IMR-90 (cell line): ENCODE data around the gene SUPT3H. TPM values are rescaled to one million over a fixed set of nuclear protein-coding genes. Genes with fewer than 3 reads are reported as not detected.

ENCODE experiments used
- ATAC-seq: fragments of 200-7000 bp; cut with Tn5 transposase; 2 replicates; pipeline ENCODE4 v1.9.1; 2020; ENCODE audit warnings: low read depth, mild to moderate bottlenecking, moderate library complexity
- BruUV-seq: library from RNA; stranded (reverse); fragments of 400-500 nt; replicated peaks from 2 replicates; lab custom pipeline; 2021; lab: Mats Ljungman, UMichigan
- CTCF ChIA-PET: fragments of 300-600 bp; formaldehyde crosslinking; extraction: SDS; loops from one replicate; lab custom pipeline; 2021; ENCODE audit warnings: antibody characterized with exemption; lab: Yijun Ruan, JAX
- POLR2A ChIA-PET: fragments of 300-600 bp; sonication (Branson Sonifier 250); formaldehyde crosslinking; loops from one replicate; lab custom pipeline; 2022; ENCODE audit warnings: antibody characterized with exemption; ENCODE audit not compliant: unreplicated experiment; lab: Charles Lee
- DNase-seq: peaks from one replicate; pipeline ENCODE4 v3.0.0; 2013
- H2AFZ ChIP-seq: replicated peaks from 2 replicates; pipeline ENCODE3; 2013; ENCODE audit warnings: low read length, mild to moderate bottlenecking; ENCODE audit not compliant: poor library complexity
- H2AK5ac ChIP-seq: 2 replicates; pipeline ENCODE4 v1.6.1; 2013; ENCODE audit warnings: low read depth, low read length, inconsistent platforms
- H2AK9ac ChIP-seq: replicated peaks from 2 replicates; pipeline ENCODE3; 2013; ENCODE audit warnings: mild to moderate bottlenecking, low read depth, low read length, moderate library complexity; ENCODE audit not compliant: poor library complexity
- H2BK120ac ChIP-seq: 2 replicates; pipeline ENCODE4 v1.6.1; 2013; ENCODE audit warnings: low read depth, low read length, inconsistent platforms
- H2BK15ac ChIP-seq: 3 replicates; pipeline ENCODE4 v1.6.1; 2013; ENCODE audit warnings: low read depth, low read length, inconsistent platforms
- H2BK20ac ChIP-seq: 2 replicates; pipeline ENCODE4 v1.6.1; 2013; ENCODE audit warnings: low read depth, mild to moderate bottlenecking, inconsistent platforms, low read length, moderate library complexity
- H2BK5ac ChIP-seq: 2 replicates; pipeline ENCODE4 v1.6.1; 2013; ENCODE audit warnings: mild to moderate bottlenecking, low read depth, low read length, inconsistent platforms; ENCODE audit not compliant: poor library complexity, severe bottlenecking
- H3K14ac ChIP-seq: replicated peaks from 2 replicates; pipeline ENCODE4 v1.6.1; 2013; ENCODE audit warnings: low read depth, low read length, inconsistent platforms
- H3K18ac ChIP-seq: 2 replicates; pipeline ENCODE4 v1.6.1; 2013; ENCODE audit warnings: low read depth, low read length, control low read depth
- H3K23ac ChIP-seq: 2 replicates; pipeline ENCODE4 v1.6.1; 2013; ENCODE audit warnings: low read depth, low read length, inconsistent platforms
- H3K27ac ChIP-seq: 2 replicates; pipeline ENCODE4 v1.5.1; 2013; ENCODE audit warnings: mild to moderate bottlenecking, control low read depth, low read length; ENCODE audit not compliant: insufficient read depth
- H3K27me3 ChIP-seq: 2 replicates; pipeline ENCODE4 v1.6.1; 2013; ENCODE audit warnings: low read length; ENCODE audit not compliant: control insufficient read depth, insufficient read depth
- H3K36me3 ChIP-seq: 2 replicates; pipeline ENCODE4 v1.6.1; 2013; ENCODE audit warnings: low read length, mixed read lengths; ENCODE audit not compliant: control insufficient read depth, insufficient read depth
- H3K4ac ChIP-seq: 2 replicates; pipeline ENCODE4 v1.6.1; 2013; ENCODE audit warnings: low read depth, low read length, inconsistent platforms
- H3K4me1 ChIP-seq: 2 replicates; pipeline ENCODE4 v1.6.1; 2013; ENCODE audit warnings: low read length, mixed read lengths; ENCODE audit not compliant: control insufficient read depth, insufficient read depth
- H3K4me2 ChIP-seq: 2 replicates; pipeline ENCODE4 v1.6.1; 2013; ENCODE audit warnings: low read depth, mild to moderate bottlenecking, control low read depth, low read length, moderate library complexity
- H3K4me3 ChIP-seq: 2 replicates; pipeline ENCODE4 v1.5.1; 2013; ENCODE audit warnings: low read depth, mild to moderate bottlenecking, control low read depth, low read length, moderate library complexity; ENCODE audit not compliant: insufficient read depth
- H3K56ac ChIP-seq: 2 replicates; pipeline ENCODE4 v1.6.1; 2013; ENCODE audit warnings: low read length, inconsistent platforms; ENCODE audit not compliant: insufficient read depth; ENCODE audit errors: extremely low read depth
- H3K79me1 ChIP-seq, 2 experiments: 2 replicates each; pipeline ENCODE4 v1.6.1; 2013; ENCODE audit warnings: low read length in 2 of 2, inconsistent platforms in 1 of 2, low read depth in 1 of 2
- H3K9ac ChIP-seq: 2 replicates; pipeline ENCODE4 v1.6.1; 2013; ENCODE audit warnings: low read depth, low read length, control low read depth
- H3K9me1 ChIP-seq: 2 replicates; pipeline ENCODE4 v1.6.1; 2013; ENCODE audit warnings: low read length, inconsistent platforms; ENCODE audit not compliant: insufficient read depth
- H3K9me3 ChIP-seq: 2 replicates; pipeline ENCODE4 v1.6.1; 2013; ENCODE audit warnings: low read length; ENCODE audit not compliant: control insufficient read depth, insufficient read depth
- H4K20me1 ChIP-seq: 2 replicates; pipeline ENCODE4 v1.6.1; 2013; ENCODE audit warnings: low read length, inconsistent platforms; ENCODE audit not compliant: insufficient read depth
- H4K5ac ChIP-seq: 2 replicates; pipeline ENCODE4 v1.6.1; 2013; ENCODE audit warnings: mild to moderate bottlenecking, low read depth, low read length, control low read depth
- H4K8ac ChIP-seq, 2 experiments: 2 replicates each; pipeline ENCODE4 v1.6.1; 2013; ENCODE audit warnings: low read depth in 2 of 2, low read length in 2 of 2, control low read depth in 1 of 2, inconsistent platforms in 1 of 2
- H4K91ac ChIP-seq: 2 replicates; pipeline ENCODE4 v1.6.1; 2013; ENCODE audit warnings: low read depth, low read length, inconsistent platforms; ENCODE audit not compliant: insufficient read depth
- CEBPB ChIP-seq: IDR thresholded peaks from 2 replicates; pipeline ENCODE4 v1.6.1; 2012; ENCODE audit warnings: low read depth, low read length, improper control_type of control experiment
- CHD1 ChIP-seq: IDR thresholded peaks from 2 replicates; pipeline ENCODE4 v1.6.1; 2012; ENCODE audit warnings: low read depth, low read length, improper control_type of control experiment
- FOS ChIP-seq: fragments of 150-350 bp; IDR thresholded peaks from 2 replicates; pipeline ENCODE4 v1.6.1; 2016; ENCODE audit warnings: low read depth, low read length
- MAFK ChIP-seq: IDR thresholded peaks from 2 replicates; pipeline ENCODE4 v1.6.1; 2012; ENCODE audit warnings: low read depth, low read length, improper control_type of control experiment
- MAZ ChIP-seq: IDR thresholded peaks from 2 replicates; pipeline ENCODE4 v1.6.1; 2012; ENCODE audit warnings: low read depth, mild to moderate bottlenecking, low read length, improper control_type of control experiment, moderate library complexity, borderline replicate concordance
- MXI1 ChIP-seq: IDR thresholded peaks from 2 replicates; pipeline ENCODE4 v1.6.1; 2012; ENCODE audit warnings: low read depth, mild to moderate bottlenecking, low read length, moderate library complexity, borderline replicate concordance
- NFE2L2 ChIP-seq: fragments of 150-350 bp; IDR thresholded peaks from 2 replicates; pipeline ENCODE4 v1.6.1; 2016; ENCODE audit warnings: low read depth, mild to moderate bottlenecking, low read length
- POLR2A ChIP-seq: IDR thresholded peaks from 2 replicates; pipeline ENCODE4 v1.6.1; 2012; ENCODE audit warnings: mild to moderate bottlenecking, low read depth, low read length
- RFX5 ChIP-seq: IDR thresholded peaks from 2 replicates; pipeline ENCODE4 v1.8.0; 2012; ENCODE audit warnings: low read depth, mild to moderate bottlenecking, low read length, moderate library complexity
- SMC3 ChIP-seq: fragments of 150-350 bp; IDR thresholded peaks from 2 replicates; pipeline ENCODE4 v1.6.1; 2016; ENCODE audit warnings: low read depth, mild to moderate bottlenecking, antibody characterized with exemption, low read length, moderate library complexity
- WGBS, 2 experiments: methylation state at CpG; one replicate each; pipeline versions ENCODE4 v1.1.5 to v1.1.7; 2013; ENCODE audit warnings: missing lambda C conversion rate in 2 of 2; ENCODE audit not compliant: insufficient read length in 1 of 2; ENCODE audit errors: extremely low coverage in 2 of 2; 5-methylcytosine and 5-hydroxymethylcytosine counted together
- dilution Hi-C: fragments of 300-500 bp; cut with HindIII; formaldehyde crosslinking; loops from one replicate; pipeline ENCODE4 v1.14.3; 2018; ENCODE audit warnings: low sequenced_read_pairs; ENCODE audit not compliant: unreplicated experiment
- in situ Hi-C: fragments of 300-500 bp; cut with MboI; formaldehyde crosslinking; loops from 3 replicates; pipeline ENCODE4 v1.14.3; 2019; ENCODE audit warnings: low sequenced_read_pairs, inconsistent platforms, mixed read lengths
- intact Hi-C: fragments of 100-400 bp; cut with micrococcal nuclease; formaldehyde crosslinking; loops from 2 replicates; pipeline ENCODE4 v1.10.0; 2022
- polyA plus RNA-seq, 3 experiments: library from polyadenylated mRNA; depleted of rRNA; stranded (reverse); fragments of >200 nt; gene quantifications; 2 replicates each; pipeline ENCODE4 v1.2.3, GENCODE V29; 2012; ENCODE audit warnings: low replicate concordance in 1 of 3
- total RNA-seq: library from RNA; depleted of rRNA; stranded (reverse); fragments of >200 nt; gene quantifications from 2 replicates; pipeline ENCODE4 v1.2.3, GENCODE V29; 2012
- TF ChIP-seq, protein P1 (sequence below): fragments of 150-350 bp; IDR thresholded peaks from 2 replicates; pipeline ENCODE4 v1.6.1; 2017; ENCODE audit warnings: mild to moderate bottlenecking, antibody characterized with exemption, low read length, low read depth
- TF ChIP-seq, protein P2 (sequence below): fragments of 150-350 bp; IDR thresholded peaks from 2 replicates; pipeline ENCODE4 v1.6.1; 2016; ENCODE audit warnings: low read depth, mild to moderate bottlenecking, low read length, moderate library complexity, borderline replicate concordance
- TF ChIP-seq, protein P3 (sequence below): conservative IDR thresholded peaks from 2 replicates; pipeline ENCODE4 v1.5.1; 2012; ENCODE audit warnings: mild to moderate bottlenecking, low read depth, low read length, improper control_type of control experiment

Gene SUPT3H
- total and polyA plus RNA-seq, 2 of the 4 experiments (the other 2 are of a cell fraction) = 4.5 to 5.0 TPM

DNA sequence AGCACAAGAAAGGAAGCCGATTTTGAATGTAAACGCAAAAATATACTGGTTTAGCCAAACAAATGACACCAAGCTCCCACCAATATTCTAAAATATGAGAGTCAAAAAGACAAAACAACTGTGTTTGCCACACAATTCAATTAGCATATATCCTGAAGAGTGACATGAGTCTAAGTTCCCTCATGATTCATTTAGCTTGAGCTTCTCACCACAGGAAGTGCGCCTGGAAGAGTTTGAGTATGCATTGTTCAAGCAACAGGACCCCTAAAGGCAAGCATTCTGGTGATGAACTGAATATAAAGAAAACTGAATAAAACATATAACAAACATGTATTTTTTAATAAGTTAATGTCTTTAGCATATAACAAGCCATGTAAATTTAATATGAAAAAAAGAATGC lies 164.8 kb downstream of the SUPT3H start:
- H2AFZ ChIP-seq = no peak overlapping the region
- TF ChIP-seq POLR2A = no peak
- TF ChIP-seq, protein P1, sequence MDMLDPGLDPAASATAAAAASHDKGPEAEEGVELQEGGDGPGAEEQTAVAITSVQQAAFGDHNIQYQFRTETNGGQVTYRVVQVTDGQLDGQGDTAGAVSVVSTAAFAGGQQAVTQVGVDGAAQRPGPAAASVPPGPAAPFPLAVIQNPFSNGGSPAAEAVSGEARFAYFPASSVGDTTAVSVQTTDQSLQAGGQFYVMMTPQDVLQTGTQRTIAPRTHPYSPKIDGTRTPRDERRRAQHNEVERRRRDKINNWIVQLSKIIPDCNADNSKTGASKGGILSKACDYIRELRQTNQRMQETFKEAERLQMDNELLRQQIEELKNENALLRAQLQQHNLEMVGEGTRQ = no peak
- no peak for TF ChIP-seq NFE2L2
- no peak for TF ChIP-seq MAZ
- no peak for TF ChIP-seq CHD1
- TF ChIP-seq, protein P2, sequence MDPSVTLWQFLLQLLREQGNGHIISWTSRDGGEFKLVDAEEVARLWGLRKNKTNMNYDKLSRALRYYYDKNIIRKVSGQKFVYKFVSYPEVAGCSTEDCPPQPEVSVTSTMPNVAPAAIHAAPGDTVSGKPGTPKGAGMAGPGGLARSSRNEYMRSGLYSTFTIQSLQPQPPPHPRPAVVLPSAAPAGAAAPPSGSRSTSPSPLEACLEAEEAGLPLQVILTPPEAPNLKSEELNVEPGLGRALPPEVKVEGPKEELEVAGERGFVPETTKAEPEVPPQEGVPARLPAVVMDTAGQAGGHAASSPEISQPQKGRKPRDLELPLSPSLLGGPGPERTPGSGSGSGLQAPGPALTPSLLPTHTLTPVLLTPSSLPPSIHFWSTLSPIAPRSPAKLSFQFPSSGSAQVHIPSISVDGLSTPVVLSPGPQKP = no peak
- no peak for TF ChIP-seq FOS
- no peak for TF ChIP-seq SMC3
- no peak for TF ChIP-seq MAFK
- no peak for TF ChIP-seq CEBPB
- TF ChIP-seq RFX5 = no peak
- TF ChIP-seq, protein P3, sequence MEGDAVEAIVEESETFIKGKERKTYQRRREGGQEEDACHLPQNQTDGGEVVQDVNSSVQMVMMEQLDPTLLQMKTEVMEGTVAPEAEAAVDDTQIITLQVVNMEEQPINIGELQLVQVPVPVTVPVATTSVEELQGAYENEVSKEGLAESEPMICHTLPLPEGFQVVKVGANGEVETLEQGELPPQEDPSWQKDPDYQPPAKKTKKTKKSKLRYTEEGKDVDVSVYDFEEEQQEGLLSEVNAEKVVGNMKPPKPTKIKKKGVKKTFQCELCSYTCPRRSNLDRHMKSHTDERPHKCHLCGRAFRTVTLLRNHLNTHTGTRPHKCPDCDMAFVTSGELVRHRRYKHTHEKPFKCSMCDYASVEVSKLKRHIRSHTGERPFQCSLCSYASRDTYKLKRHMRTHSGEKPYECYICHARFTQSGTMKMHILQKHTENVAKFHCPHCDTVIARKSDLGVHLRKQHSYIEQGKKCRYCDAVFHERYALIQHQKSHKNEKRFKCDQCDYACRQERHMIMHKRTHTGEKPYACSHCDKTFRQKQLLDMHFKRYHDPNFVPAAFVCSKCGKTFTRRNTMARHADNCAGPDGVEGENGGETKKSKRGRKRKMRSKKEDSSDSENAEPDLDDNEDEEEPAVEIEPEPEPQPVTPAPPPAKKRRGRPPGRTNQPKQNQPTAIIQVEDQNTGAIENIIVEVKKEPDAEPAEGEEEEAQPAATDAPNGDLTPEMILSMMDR = no peak
- TF ChIP-seq MXI1 = no peak
- H2BK15ac ChIP-seq = no peak overlapping the region
- no peaks in the 10 kb centered on the region for H3K4me1 ChIP-seq
- H3K4me2 ChIP-seq = no peak overlapping the region
- no peak overlapping the region for H3K23ac ChIP-seq
- H3K9me3 ChIP-seq = peaks cover 2% of the 10 kb centered on the region; the same call in 1 of the 2 replicates
- no peak overlapping the region for H3K56ac ChIP-seq
- intact Hi-C loops = no loop called here
- H2AK5ac ChIP-seq = no peak overlapping the region
- H4K5ac ChIP-seq = no peak overlapping the region
- H2AK9ac ChIP-seq = no peak overlapping the region
- no peak overlapping the region for H3K4ac ChIP-seq
- H3K27me3 ChIP-seq = no peaks in the 10 kb centered on the region
- no peaks in the 10 kb centered on the region for H3K79me1 ChIP-seq
- CTCF ChIA-PET = no interaction called here
- H2BK5ac ChIP-seq = no peak overlapping the region
- no peak overlapping the region for H3K4me3 ChIP-seq
- no TSS peak for BruUV-seq
- DNase-seq = no peak
- no peak overlapping the region for H4K8ac ChIP-seq
- H3K18ac ChIP-seq = no peak overlapping the region
- H2BK20ac ChIP-seq = no peak overlapping the region
- H3K36me3 ChIP-seq = no peaks in the 10 kb centered on the region
- H4K20me1 ChIP-seq = no peaks in the 10 kb centered on the region
- H2BK120ac ChIP-seq = no peak overlapping the region
- ATAC-seq = no peak
- no peak overlapping the region for H3K14ac ChIP-seq
- no CpG with 5 or more reads among the region's 3 CpGs for WGBS, 2 experiments
- no peak overlapping the region for H3K9ac ChIP-seq
- no peak overlapping the region for H3K27ac ChIP-seq
- no peak overlapping the region for H4K91ac ChIP-seq
- in situ Hi-C loops = no loop called here
- POLR2A ChIA-PET = no interaction called here
- dilution Hi-C loops = no loop called here
- H3K9me1 ChIP-seq = no peaks in the 10 kb centered on the region
